CD14-positive monocyte (primary cell): ENCODE measurements around the gene SMYD3. TPM values are rescaled to one million over a fixed set of nuclear protein-coding genes. Genes with fewer than 3 reads are reported as not detected.
A peak's percentile ranks its signal among the peaks of the same experiment; 100 is the strongest.

Experiments used
- DNase-seq, 3 donors: peaks; one replicate each; pipeline ENCODE4 v3.0.0-alpha.2; 2011 to 2022
- H2AFZ ChIP-seq: 2 replicates; pipeline ENCODE4 v1.6.0; 2012; ENCODE audit warnings: mild to moderate bottlenecking, low read depth, low read length, inconsistent platforms; ENCODE audit not compliant: insufficient read depth, poor library complexity, severe bottlenecking
- H3K27ac ChIP-seq, 2 donors: 1 replicate in 1 of 2; 2 replicates in 1 of 2; pipeline ENCODE4 v1.5.1; 2012 to 2013; ENCODE audit warnings: low read length in 2 of 2, control low read depth in 1 of 2, inconsistent platforms in 1 of 2, low read depth in 1 of 2, mild to moderate bottlenecking in 1 of 2
- H3K27me3 ChIP-seq, 2 donors: one replicate each; pipeline versions ENCODE4 v1.6.0 to v1.6.1; 2011 to 2013; ENCODE audit warnings: low read length in 2 of 2; ENCODE audit not compliant: control insufficient read depth in 2 of 2, insufficient read depth in 2 of 2
- H3K36me3 ChIP-seq, 2 donors: replicated peaks in 1 of 2; 1 replicate in 1 of 2; 2 replicates in 1 of 2; pipeline versions ENCODE4 v1.5.1 to v1.6.1; 2012 to 2013; ENCODE audit warnings: low read length in 2 of 2, control low read depth in 1 of 2, inconsistent platforms in 1 of 2, mild to moderate bottlenecking in 1 of 2; ENCODE audit not compliant: insufficient read depth in 2 of 2, control insufficient read depth in 1 of 2
- H3K4me1 ChIP-seq, 2 donors: 1 replicate in 1 of 2; 2 replicates in 1 of 2; pipeline versions ENCODE4 v1.5.1 to v1.6.1; 2012 to 2013; ENCODE audit warnings: low read length in 2 of 2, control low read depth in 1 of 2, inconsistent platforms in 1 of 2, mild to moderate bottlenecking in 1 of 2, moderate library complexity in 1 of 2; ENCODE audit not compliant: insufficient read depth in 2 of 2, control insufficient read depth in 1 of 2
- H3K4me2 ChIP-seq: replicated peaks from 2 replicates; pipeline ENCODE3; 2012; ENCODE audit warnings: low read length, moderate library complexity, mild to moderate bottlenecking; ENCODE audit not compliant: poor library complexity, severe bottlenecking; ENCODE audit errors: extremely low read depth
- H3K4me3 ChIP-seq, 3 experiments: fragments of 200-600 bp in 1 of 3; sonication (generic) in 1 of 3; replicated peaks in 1 of 3; 1 replicate in 2 of 3; 2 replicates in 1 of 3; pipeline ENCODE4 v1.5.1; 2011 to 2013; ENCODE audit warnings: low read length in 3 of 3, mild to moderate bottlenecking in 3 of 3, control low read depth in 2 of 3, low read depth in 2 of 3, inconsistent platforms in 1 of 3, moderate library complexity in 1 of 3
- H3K79me2 ChIP-seq: 2 replicates; pipeline ENCODE4 v1.6.0; 2012; ENCODE audit warnings: mild to moderate bottlenecking, control low read depth, inconsistent platforms, low read length, moderate library complexity; ENCODE audit not compliant: insufficient read depth
- H3K9ac ChIP-seq: 2 replicates; pipeline ENCODE4 v1.6.0; 2017; ENCODE audit warnings: low read length, mild to moderate bottlenecking; ENCODE audit not compliant: insufficient read depth, poor library complexity, severe bottlenecking
- H3K9me3 ChIP-seq, 2 donors: replicated peaks in 1 of 2; 1 replicate in 1 of 2; 2 replicates in 1 of 2; pipeline versions ENCODE4 v1.5.1 to v1.6.1; 2012 to 2013; ENCODE audit warnings: low read length in 2 of 2, control low read depth in 1 of 2; ENCODE audit not compliant: control insufficient read depth in 1 of 2, insufficient read depth in 1 of 2
- H4K20me1 ChIP-seq: 2 replicates; pipeline ENCODE4 v1.6.0; 2012; ENCODE audit warnings: mild to moderate bottlenecking, low read length, control low read depth, moderate library complexity; ENCODE audit not compliant: insufficient read depth
- H3K27ac Mint-ChIP-seq, 7 donors: one replicate each; pipeline ENCODE4 v1.8.0; 2020; ENCODE audit warnings: mild to moderate bottlenecking in 7 of 7, mixed read lengths in 7 of 7, moderate library complexity in 6 of 7, inconsistent platforms in 2 of 7
- H3K27me3 Mint-ChIP-seq, 3 donors: one replicate each; pipeline ENCODE4 v1.8.0; 2021 to 2022; ENCODE audit warnings: low read depth in 3 of 3, mild to moderate bottlenecking in 3 of 3, mixed read lengths in 3 of 3, moderate library complexity in 3 of 3, inconsistent platforms in 1 of 3
- H3K36me3 Mint-ChIP-seq, 2 donors: one replicate each; pipeline ENCODE4 v1.8.0; 2020; ENCODE audit warnings: mixed read lengths in 2 of 2, inconsistent platforms in 1 of 2, mild to moderate bottlenecking in 1 of 2
- H3K4me1 Mint-ChIP-seq: one replicate; pipeline ENCODE4 v1.8.0; 2020; ENCODE audit warnings: mild to moderate bottlenecking, mixed read lengths
- H3K4me3 Mint-ChIP-seq, 2 donors: one replicate each; pipeline ENCODE4 v1.8.0; 2020; ENCODE audit warnings: mild to moderate bottlenecking in 2 of 2, mixed read lengths in 2 of 2, moderate library complexity in 1 of 2
- H3K9me3 Mint-ChIP-seq, 7 donors: one replicate each; pipeline ENCODE4 v1.8.0; 2020 to 2022; ENCODE audit warnings: mixed read lengths in 7 of 7, mild to moderate bottlenecking in 6 of 7, moderate library complexity in 6 of 7, inconsistent platforms in 2 of 7
- WGBS: methylation state at CpG from one replicate; pipeline ENCODE4 v1.1.5; 2013; ENCODE audit warnings: missing lambda C conversion rate; ENCODE audit not compliant: insufficient coverage; 5-methylcytosine and 5-hydroxymethylcytosine counted together
- intact Hi-C, 2 donors: fragments of 100-400 bp; cut with micrococcal nuclease; formaldehyde crosslinking; loops; one replicate each; pipeline versions ENCODE4 v1.15.0 to v1.15.1; 2023
- polyA plus RNA-seq, 3 donors: library from polyadenylated mRNA; depleted of rRNA in 1 of 3; unstranded in 2 of 3; stranded (reverse) in 1 of 3; fragments of 300-500 nt in 2 of 3; fragments of >200 nt in 1 of 3; fragmentation: Illumina TruSeq in 2 of 3; gene quantifications; 1 replicate in 2 of 3; 2 replicates in 1 of 3; pipeline ENCODE4 v1.2.3, GENCODE V29; 2012 to 2021
- TF ChIP-seq, protein P1 (sequence below): fragments of 200-600 bp; IDR thresholded peaks from one replicate; pipeline ENCODE4 v1.8.0; 2022; ENCODE audit warnings: antibody characterized with exemption, mild to moderate bottlenecking

Gene SMYD3
- polyA plus RNA-seq, 3 donors: 2.7 to 8.4 (median 4.0) TPM

GRCh38 chr1:245797592-245798348 lies 709.3 kb downstream of the SMYD3 start:
- H3K4me2 ChIP-seq: no peak overlapping the region
- intact Hi-C loops: loop anchor here in 1 of 2 donors (10.0 kb wide), 1 partner anchor 183 kb away; no protein-coding TSS in a partner anchor
- Mint-ChIP-seq H3K4me3 (no peak overlapping the region), H3K27me3 (peaks cover 0 to 2% (median 0%) of the 10 kb centered on the region in 3 donors), H3K27ac (no peak overlapping the region), H3K4me1 (no peaks in the 10 kb centered on the region), H3K9me3 (no peaks in the 10 kb centered on the region), H3K36me3 (no peaks in the 10 kb centered on the region)
- DNase-seq: peak in 2 of 3 donors; percentile 3 to 9
- no peak overlapping the region for H2AFZ ChIP-seq
- H3K9me3 ChIP-seq: no peaks in the 10 kb centered on the region
- TF ChIP-seq, protein P1, sequence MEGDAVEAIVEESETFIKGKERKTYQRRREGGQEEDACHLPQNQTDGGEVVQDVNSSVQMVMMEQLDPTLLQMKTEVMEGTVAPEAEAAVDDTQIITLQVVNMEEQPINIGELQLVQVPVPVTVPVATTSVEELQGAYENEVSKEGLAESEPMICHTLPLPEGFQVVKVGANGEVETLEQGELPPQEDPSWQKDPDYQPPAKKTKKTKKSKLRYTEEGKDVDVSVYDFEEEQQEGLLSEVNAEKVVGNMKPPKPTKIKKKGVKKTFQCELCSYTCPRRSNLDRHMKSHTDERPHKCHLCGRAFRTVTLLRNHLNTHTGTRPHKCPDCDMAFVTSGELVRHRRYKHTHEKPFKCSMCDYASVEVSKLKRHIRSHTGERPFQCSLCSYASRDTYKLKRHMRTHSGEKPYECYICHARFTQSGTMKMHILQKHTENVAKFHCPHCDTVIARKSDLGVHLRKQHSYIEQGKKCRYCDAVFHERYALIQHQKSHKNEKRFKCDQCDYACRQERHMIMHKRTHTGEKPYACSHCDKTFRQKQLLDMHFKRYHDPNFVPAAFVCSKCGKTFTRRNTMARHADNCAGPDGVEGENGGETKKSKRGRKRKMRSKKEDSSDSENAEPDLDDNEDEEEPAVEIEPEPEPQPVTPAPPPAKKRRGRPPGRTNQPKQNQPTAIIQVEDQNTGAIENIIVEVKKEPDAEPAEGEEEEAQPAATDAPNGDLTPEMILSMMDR: peak; percentile 75
- H3K4me3 ChIP-seq: no peak overlapping the region
- H3K4me1 ChIP-seq: no peaks in the 10 kb centered on the region
- no peak overlapping the region for H3K27ac ChIP-seq
- no peaks in the 10 kb centered on the region for H4K20me1 ChIP-seq
- H3K36me3 ChIP-seq: no peaks in the 10 kb centered on the region
- H3K27me3 ChIP-seq: no peaks in the 10 kb centered on the region
- 76% methylated on average over 5 of the region's 14 CpGs for WGBS
- H3K9ac ChIP-seq: no peak overlapping the region
- no peaks in the 10 kb centered on the region for H3K79me2 ChIP-seq

GRCh38 chr1:245791410-245792312 lies 715.4 kb downstream of the SMYD3 start:
- Histone ChIP-seq H3K27ac (no peak overlapping the region), H3K9ac (no peak overlapping the region), H3K36me3 (no peaks in the 10 kb centered on the region), H3K79me2 (no peaks in the 10 kb centered on the region), H3K4me2 (no peak overlapping the region), H2AFZ (no peak overlapping the region), H3K9me3 (no peaks in the 10 kb centered on the region), H4K20me1 (no peaks in the 10 kb centered on the region), H3K27me3 (no peaks in the 10 kb centered on the region), H3K4me3 (no peak overlapping the region), H3K4me1 (no peaks in the 10 kb centered on the region)
- Mint-ChIP-seq H3K27ac (no peak overlapping the region), H3K27me3 (no peaks in the 10 kb centered on the region), H3K36me3 (no peaks in the 10 kb centered on the region), H3K4me3 (no peak overlapping the region), H3K9me3 (no peaks in the 10 kb centered on the region), H3K4me1 (no peaks in the 10 kb centered on the region)
- 85% methylated on average over 2 of the region's 10 CpGs for WGBS
- TF ChIP-seq, protein P1: no peak
- no peak for DNase-seq
- intact Hi-C loops: loop anchor here in 1 of 2 donors (10.0 kb wide), 1 partner anchor 177 kb away; no protein-coding TSS in a partner anchor
